Measurements from ENCODE around the gene CNGA3. TPM values are rescaled to one million over a fixed set of nuclear protein-coding genes. Genes with fewer than 3 reads are reported as not detected.
A peak's percentile ranks its signal among the peaks of the same experiment; 100 is the strongest.

The CNGA3 gene
- total and polyA plus RNA-seq, 10 of the 15 experiments (the other 5 are each of a cell fraction or from before 2014, with no cell fraction given), result not detected

DNA sequence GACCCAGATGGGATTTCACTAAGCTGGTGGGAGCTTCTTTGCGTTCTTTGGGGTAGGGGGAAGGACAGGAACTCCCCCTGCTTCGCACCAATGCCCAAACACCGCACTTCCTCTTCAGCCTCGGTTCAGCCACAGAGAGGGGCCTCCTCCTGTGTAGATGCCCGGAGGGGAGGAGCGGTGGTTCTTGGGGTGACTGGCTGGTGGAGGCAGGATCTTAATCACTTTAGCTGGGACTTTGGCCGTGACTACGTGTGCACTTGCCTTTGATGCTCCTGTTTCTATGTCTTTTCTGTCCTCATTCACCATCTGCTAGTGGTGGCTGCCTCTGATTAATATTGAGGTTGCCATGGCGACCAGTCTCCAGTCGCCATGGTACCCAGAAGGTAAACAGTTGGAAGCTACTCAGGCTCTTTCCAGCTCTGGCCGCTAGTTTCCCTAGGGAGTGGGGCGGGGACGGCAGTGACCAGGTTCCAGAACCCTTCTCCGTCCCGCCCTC lies 1.9 kb downstream of the CNGA3 start:
- Histone ChIP-seq H3K9me3 (replicated peaks; ENCODE audit: control insufficient read depth, insufficient read depth, low read length) (no peaks in the 10 kb centered on the region; the same call in 2 of the 3 replicates), H3K27me3 (replicated peaks in 1 of 2; ENCODE audit: control insufficient read depth in 2 of 2, insufficient read depth in 2 of 2, low read length in 1 of 2) (peaks cover 8 to 16% of the 10 kb centered on the region in 2 experiments), H3K79me2 (ENCODE audit: control insufficient read depth, insufficient read depth, low read length) (no peaks in the 10 kb centered on the region), H3K36me3 (ENCODE audit: control insufficient read depth in 2 of 2, insufficient read depth in 2 of 2, low read length in 1 of 2) (no peaks in the 10 kb centered on the region), H3K4me3 (no peak overlapping the region), H3K4me1 (ENCODE audit: control insufficient read depth, insufficient read depth, low read length) (no peaks in the 10 kb centered on the region), H3K27ac (ENCODE audit: control insufficient read depth, insufficient read depth) (no peak overlapping the region), H3K9ac (ENCODE audit: control insufficient read depth, insufficient read depth, low read length) (no peak overlapping the region), H4K20me1 (ENCODE audit: control insufficient read depth, insufficient read depth) (no peaks in the 10 kb centered on the region), H2AFZ (ENCODE audit: control insufficient read depth, low read depth, low read length) (no peak overlapping the region), H3K4me2 (ENCODE audit: control insufficient read depth, insufficient read depth) (no peak overlapping the region)
- ChIA-PET CTCF (no interaction called here), POLR2A (no interaction called here), SMC1A (ENCODE audit: uncharacterized antibody, unreplicated experiment) (no interaction called here), RAD21 (ENCODE audit: unreplicated experiment) (no interaction called here)
- in situ Hi-C loops (cut with MboI) (no loop called here), intact Hi-C loops (cut with micrococcal nuclease; ENCODE audit: unreplicated experiment) (no loop called here)
- ATAC-seq, result peak; percentile 22; the same call in 2 of the 3 replicates
- WGBS (ENCODE audit: insufficient coverage, insufficient replicate concordance, low lambda C conversion rate, missing lambda C conversion rate), result 5% methylated on average over 15 of the region's 15 CpGs
- no peak for FAIRE-seq
- peak; percentile 40; the same call in 1 of the 2 replicates for TF ChIP-seq BMI1 (IDR thresholded peaks at IDR 0.05; ENCODE audit: borderline replicate concordance)
- TF ChIP-seq SPI1 (IDR thresholded peaks at IDR 0.05; ENCODE audit: borderline replicate concordance, insufficient read depth, low read depth, low read length), result peak; percentile 48
- TF ChIP-seq RCOR1 (conservative IDR thresholded peaks at IDR 0.05; ENCODE audit: low read depth, low read length), result no peak
- BruUV-seq (replicated peaks), result no TSS peak
- DNase-seq (ENCODE audit: low read depth, low spot score), result no peak

DNA sequence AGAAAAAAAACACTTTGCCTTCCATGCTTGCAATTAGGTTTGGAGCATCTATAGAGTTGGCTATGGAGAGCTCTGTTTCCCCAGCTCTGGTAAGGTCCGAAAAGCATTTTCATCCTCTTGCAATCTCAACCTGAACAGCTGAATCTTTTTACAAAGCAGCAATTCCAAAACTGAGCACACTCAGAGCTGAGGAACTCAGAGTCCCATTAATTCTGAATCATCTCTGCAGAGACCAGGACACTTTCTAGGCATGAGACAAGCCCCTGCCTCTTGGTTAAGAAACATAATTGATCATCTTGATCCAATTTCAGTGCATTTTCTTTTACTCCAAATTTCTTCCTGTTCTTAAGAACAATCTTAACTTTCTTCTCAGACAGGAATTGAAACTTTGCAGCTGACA lies 4.2 kb downstream of the CNGA3 start:
- Histone ChIP-seq H3K9ac (ENCODE audit: control insufficient read depth, insufficient read depth, low read length) (no peak overlapping the region), H4K20me1 (ENCODE audit: control insufficient read depth, insufficient read depth) (no peaks in the 10 kb centered on the region), H3K9me3 (replicated peaks; ENCODE audit: control insufficient read depth, insufficient read depth, low read length) (no peaks in the 10 kb centered on the region; the same call in 2 of the 3 replicates), H3K27ac (ENCODE audit: control insufficient read depth, insufficient read depth) (no peak overlapping the region), H3K36me3 (ENCODE audit: control insufficient read depth in 2 of 2, insufficient read depth in 2 of 2, low read length in 1 of 2) (no peaks in the 10 kb centered on the region), H3K4me1 (ENCODE audit: control insufficient read depth, insufficient read depth, low read length) (no peaks in the 10 kb centered on the region), H3K27me3 (replicated peaks in 1 of 2; ENCODE audit: control insufficient read depth in 2 of 2, insufficient read depth in 2 of 2, low read length in 1 of 2) (peaks cover 8 to 16% of the 10 kb centered on the region in 2 experiments), H3K4me2 (ENCODE audit: control insufficient read depth, insufficient read depth) (no peak overlapping the region), H3K79me2 (ENCODE audit: control insufficient read depth, insufficient read depth, low read length) (no peaks in the 10 kb centered on the region), H3K4me3 (no peak overlapping the region), H2AFZ (ENCODE audit: control insufficient read depth, low read depth, low read length) (no peak overlapping the region)
- intact Hi-C loops (cut with micrococcal nuclease; ENCODE audit: unreplicated experiment) (no loop called here), in situ Hi-C loops (cut with MboI) (no loop called here)
- ATAC-seq (no peak), DNase-seq (ENCODE audit: low read depth, low spot score) (no peak), FAIRE-seq (no peak)
- WGBS (ENCODE audit: insufficient coverage, insufficient replicate concordance, low lambda C conversion rate, missing lambda C conversion rate), result 53% methylated on average over 1 of the region's 1 CpG
- ChIA-PET RAD21 (ENCODE audit: unreplicated experiment) (interaction anchor here (0.5 kb wide), 1 partner anchor 461 kb away, joined by 3 read pairs; no protein-coding TSS in a partner anchor), POLR2A (no interaction called here), SMC1A (ENCODE audit: uncharacterized antibody, unreplicated experiment) (no interaction called here), CTCF (interaction anchor here (1.5 kb wide), 1 partner anchor 35 kb away, joined by 4 read pairs; no protein-coding TSS in a partner anchor)
- BruUV-seq (replicated peaks), result no TSS peak
- TF ChIP-seq SP1 (IDR thresholded peaks at IDR 0.05; ENCODE audit: low read depth, low read length), result no peak
- TF ChIP-seq, protein P1, sequence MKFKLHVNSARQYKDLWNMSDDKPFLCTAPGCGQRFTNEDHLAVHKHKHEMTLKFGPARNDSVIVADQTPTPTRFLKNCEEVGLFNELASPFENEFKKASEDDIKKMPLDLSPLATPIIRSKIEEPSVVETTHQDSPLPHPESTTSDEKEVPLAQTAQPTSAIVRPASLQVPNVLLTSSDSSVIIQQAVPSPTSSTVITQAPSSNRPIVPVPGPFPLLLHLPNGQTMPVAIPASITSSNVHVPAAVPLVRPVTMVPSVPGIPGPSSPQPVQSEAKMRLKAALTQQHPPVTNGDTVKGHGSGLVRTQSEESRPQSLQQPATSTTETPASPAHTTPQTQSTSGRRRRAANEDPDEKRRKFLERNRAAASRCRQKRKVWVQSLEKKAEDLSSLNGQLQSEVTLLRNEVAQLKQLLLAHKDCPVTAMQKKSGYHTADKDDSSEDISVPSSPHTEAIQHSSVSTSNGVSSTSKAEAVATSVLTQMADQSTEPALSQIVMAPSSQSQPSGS (IDR thresholded peaks at IDR 0.05; ENCODE audit: low read length), result no peak
- TF ChIP-seq, protein P2, sequence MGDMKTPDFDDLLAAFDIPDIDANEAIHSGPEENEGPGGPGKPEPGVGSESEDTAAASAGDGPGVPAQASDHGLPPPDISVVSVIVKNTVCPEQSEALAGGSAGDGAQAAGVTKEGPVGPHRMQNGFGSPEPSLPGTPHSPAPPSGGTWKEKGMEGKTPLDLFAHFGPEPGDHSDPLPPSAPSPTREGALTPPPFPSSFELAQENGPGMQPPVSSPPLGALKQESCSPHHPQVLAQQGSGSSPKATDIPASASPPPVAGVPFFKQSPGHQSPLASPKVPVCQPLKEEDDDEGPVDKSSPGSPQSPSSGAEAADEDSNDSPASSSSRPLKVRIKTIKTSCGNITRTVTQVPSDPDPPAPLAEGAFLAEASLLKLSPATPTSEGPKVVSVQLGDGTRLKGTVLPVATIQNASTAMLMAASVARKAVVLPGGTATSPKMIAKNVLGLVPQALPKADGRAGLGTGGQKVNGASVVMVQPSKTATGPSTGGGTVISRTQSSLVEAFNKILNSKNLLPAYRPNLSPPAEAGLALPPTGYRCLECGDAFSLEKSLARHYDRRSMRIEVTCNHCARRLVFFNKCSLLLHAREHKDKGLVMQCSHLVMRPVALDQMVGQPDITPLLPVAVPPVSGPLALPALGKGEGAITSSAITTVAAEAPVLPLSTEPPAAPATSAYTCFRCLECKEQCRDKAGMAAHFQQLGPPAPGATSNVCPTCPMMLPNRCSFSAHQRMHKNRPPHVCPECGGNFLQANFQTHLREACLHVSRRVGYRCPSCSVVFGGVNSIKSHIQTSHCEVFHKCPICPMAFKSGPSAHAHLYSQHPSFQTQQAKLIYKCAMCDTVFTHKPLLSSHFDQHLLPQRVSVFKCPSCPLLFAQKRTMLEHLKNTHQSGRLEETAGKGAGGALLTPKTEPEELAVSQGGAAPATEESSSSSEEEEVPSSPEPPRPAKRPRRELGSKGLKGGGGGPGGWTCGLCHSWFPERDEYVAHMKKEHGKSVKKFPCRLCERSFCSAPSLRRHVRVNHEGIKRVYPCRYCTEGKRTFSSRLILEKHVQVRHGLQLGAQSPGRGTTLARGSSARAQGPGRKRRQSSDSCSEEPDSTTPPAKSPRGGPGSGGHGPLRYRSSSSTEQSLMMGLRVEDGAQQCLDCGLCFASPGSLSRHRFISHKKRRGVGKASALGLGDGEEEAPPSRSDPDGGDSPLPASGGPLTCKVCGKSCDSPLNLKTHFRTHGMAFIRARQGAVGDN (IDR thresholded peaks at IDR 0.05), result no peak
